Epithelial cell of proximal tubule (primary cell): Measurements from ENCODE around the gene GLYATL1. TPM values are rescaled to one million over a fixed set of nuclear protein-coding genes. Genes with fewer than 3 reads are reported as not detected.

Source experiments
- DNase-seq: peaks from one replicate; pipeline ENCODE4 v3.0.0-alpha.2; 2011; ENCODE audit warnings: low read depth
- H3K4me3 ChIP-seq: 2 replicates; pipeline ENCODE4 v1.5.1; 2011; ENCODE audit warnings: low read depth, mild to moderate bottlenecking, low read length
- total RNA-seq: library from RNA; depleted of rRNA; stranded (reverse); fragments of >200 nt; gene quantifications from 2 replicates; pipeline ENCODE4 v1.2.3, GENCODE V29; 2015
- TF ChIP-seq, protein P1 (sequence below): conservative IDR thresholded peaks from 2 replicates; pipeline ENCODE4 v1.5.1; 2012; ENCODE audit warnings: low read depth, mild to moderate bottlenecking, low read length

GLYATL1 gene
- total RNA-seq, 1 donor from 2014 or later: 1.7 TPM

DNA sequence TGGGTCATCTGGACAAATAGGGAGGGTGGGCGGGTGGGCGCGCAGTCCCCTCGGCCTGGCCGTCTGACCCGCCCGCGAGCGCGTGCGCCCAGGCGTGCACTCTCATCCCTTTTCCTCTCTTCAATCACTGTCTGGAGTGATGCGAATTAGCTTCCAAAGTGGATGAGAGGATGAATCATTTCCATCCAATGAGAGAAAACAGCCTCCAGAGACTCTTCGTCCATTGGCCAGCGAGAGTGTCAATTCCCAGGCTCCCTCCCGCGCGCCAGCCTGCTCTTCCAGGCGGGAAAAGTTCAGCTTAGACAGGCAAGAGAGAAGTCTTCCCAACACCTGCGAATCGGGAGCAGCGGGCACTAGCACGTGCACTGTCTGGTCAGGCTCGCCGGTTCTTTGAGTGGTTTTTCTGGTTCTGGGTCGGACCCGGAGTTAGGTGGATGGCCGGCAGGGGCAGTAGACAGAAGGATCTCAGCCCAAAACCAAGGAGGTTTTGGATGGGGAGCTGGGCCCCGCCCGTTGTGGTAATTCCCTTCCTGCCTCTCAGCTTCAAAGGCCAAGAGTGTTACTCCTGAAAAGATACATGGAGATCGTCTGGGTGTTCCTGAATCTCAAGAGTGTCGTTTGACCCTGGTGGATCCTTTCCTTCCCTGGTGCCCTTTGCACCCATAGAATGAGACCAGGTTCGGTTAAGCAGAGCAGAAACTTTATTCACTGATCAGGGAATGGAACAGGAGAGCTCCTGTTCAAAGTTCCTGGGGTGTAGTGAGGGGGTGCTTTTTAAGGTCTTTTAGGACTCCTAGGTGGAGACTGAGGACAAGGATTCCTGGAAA is 33.4 kb upstream of the GLYATL1 start:
- DNase-seq: no peak
- TF ChIP-seq, protein P1, sequence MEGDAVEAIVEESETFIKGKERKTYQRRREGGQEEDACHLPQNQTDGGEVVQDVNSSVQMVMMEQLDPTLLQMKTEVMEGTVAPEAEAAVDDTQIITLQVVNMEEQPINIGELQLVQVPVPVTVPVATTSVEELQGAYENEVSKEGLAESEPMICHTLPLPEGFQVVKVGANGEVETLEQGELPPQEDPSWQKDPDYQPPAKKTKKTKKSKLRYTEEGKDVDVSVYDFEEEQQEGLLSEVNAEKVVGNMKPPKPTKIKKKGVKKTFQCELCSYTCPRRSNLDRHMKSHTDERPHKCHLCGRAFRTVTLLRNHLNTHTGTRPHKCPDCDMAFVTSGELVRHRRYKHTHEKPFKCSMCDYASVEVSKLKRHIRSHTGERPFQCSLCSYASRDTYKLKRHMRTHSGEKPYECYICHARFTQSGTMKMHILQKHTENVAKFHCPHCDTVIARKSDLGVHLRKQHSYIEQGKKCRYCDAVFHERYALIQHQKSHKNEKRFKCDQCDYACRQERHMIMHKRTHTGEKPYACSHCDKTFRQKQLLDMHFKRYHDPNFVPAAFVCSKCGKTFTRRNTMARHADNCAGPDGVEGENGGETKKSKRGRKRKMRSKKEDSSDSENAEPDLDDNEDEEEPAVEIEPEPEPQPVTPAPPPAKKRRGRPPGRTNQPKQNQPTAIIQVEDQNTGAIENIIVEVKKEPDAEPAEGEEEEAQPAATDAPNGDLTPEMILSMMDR: peak; percentile 52
- H3K4me3 ChIP-seq: peak overlapping the region; percentile 69

- no peak for DNase-seq
- TF ChIP-seq, protein P1: no peak
- no peak overlapping the region for H3K4me3 ChIP-seq
These were observed 31.5 kb upstream of the GLYATL1 start for GRCh38 chr11:58907780-58908179.

GRCh38 chr11:58912124-58912523 is 27.2 kb upstream of the GLYATL1 start:
- TF ChIP-seq, protein P1: no peak
- no peak overlapping the region for H3K4me3 ChIP-seq
- no peak for DNase-seq

DNA sequence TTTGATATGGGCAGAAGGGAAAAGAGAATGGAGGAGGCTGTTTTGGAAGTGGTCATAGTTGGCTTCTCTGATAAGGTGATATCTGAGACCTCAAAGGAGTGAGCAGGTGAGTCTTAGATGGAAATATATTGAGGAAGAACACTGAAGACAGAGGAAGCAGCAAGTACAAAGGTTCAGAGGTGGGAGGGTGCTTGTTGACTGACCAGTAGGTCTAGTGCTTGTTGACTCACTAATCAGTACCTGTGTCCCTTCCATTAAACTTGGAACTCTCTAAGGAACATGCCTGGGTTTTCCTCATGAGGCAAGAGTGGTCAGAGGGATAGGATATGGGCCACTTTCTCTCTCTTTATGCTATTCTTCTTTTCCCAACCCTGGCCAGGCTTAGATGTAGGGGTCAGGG is 25.6 kb upstream of the GLYATL1 start:
- no peak overlapping the region for H3K4me3 ChIP-seq
- TF ChIP-seq, protein P1: no peak
- no peak for DNase-seq

DNA sequence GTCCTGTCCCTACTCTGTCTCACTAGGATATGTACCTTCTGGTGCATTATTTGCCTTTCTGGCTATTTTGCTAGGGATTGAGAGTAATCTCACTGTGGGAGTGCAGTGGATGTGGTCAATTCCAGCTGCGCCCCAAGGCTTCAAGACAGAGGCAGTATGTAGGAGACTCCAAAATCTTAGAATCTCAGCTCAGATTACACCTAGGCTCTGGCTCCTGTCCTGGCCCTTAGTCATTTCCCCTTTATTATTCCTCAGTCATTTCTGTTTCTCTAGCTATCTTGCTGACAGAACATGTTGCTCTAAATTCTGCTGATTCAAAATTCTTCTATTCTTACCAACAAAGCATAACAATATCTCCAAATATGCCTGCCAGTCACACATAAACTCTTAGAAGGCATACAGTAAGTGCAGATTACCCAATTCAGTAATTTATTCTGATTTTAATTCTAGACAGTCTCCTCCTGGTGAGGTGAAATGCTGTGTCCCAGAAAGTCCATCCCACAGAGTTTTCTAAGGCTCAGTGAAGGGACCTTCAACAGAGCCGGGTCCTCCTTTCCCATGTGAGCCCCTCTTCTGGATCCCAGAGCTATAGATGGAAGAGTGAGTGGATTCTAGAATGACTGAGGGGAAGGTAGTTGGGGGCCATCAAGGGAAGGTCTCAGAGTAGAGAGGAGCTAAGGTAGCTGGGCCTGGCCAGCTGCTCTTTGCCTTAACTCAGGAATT is 24.3 kb upstream of the GLYATL1 start:
- H3K4me3 ChIP-seq: no peak overlapping the region
- DNase-seq: no peak
- TF ChIP-seq, protein P1: no peak

DNA sequence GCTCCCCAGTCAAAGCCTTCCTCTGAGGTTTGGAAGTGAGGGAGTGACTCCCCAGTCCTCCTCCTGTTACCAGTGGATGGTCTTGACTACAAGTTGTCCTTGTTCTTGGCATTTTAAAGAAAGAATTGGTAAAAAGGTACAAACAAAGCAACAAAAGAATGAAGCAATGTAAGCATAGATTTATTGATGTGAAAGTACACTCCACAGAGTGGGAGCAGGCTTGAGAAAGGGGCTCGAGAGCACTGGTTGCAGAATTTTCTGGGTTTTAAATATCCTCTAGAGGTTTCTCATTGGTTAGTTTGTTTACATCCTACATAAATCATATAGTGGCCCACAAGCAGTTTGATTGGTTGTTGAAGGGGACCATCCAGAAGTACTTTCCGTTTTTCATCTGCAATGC is 22.7 kb upstream of the GLYATL1 start:
- TF ChIP-seq, protein P1: no peak
- no peak overlapping the region for H3K4me3 ChIP-seq
- DNase-seq: no peak
